ENCODE data around the gene TROAP.

GRCh38 chr12:49292729-49293055 lies 30.4 kb upstream of the TROAP start:
- TF ChIP-seq, protein P1, sequence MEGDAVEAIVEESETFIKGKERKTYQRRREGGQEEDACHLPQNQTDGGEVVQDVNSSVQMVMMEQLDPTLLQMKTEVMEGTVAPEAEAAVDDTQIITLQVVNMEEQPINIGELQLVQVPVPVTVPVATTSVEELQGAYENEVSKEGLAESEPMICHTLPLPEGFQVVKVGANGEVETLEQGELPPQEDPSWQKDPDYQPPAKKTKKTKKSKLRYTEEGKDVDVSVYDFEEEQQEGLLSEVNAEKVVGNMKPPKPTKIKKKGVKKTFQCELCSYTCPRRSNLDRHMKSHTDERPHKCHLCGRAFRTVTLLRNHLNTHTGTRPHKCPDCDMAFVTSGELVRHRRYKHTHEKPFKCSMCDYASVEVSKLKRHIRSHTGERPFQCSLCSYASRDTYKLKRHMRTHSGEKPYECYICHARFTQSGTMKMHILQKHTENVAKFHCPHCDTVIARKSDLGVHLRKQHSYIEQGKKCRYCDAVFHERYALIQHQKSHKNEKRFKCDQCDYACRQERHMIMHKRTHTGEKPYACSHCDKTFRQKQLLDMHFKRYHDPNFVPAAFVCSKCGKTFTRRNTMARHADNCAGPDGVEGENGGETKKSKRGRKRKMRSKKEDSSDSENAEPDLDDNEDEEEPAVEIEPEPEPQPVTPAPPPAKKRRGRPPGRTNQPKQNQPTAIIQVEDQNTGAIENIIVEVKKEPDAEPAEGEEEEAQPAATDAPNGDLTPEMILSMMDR (conservative IDR thresholded peaks at IDR 0.05; ENCODE audit: low read depth in 2 of 2), result no peak
- TF ChIP-seq POLR2AphosphoS5 (IDR thresholded peaks at IDR 0.05; ENCODE audit: low read depth), result no peak
